Hepatocyte (in vitro differentiated cells): ENCODE results near the gene EPHA8.

ENCODE experiments used
- CTCF ChIP-seq: fragments of 200-600 bp; sonication (generic); IDR thresholded peaks from 2 replicates; pipeline ENCODE4 v1.5.1; 2016; ENCODE audit warnings: antibody characterized with exemption, mild to moderate bottlenecking; ENCODE audit not compliant: poor library complexity
- EZH2 ChIP-seq: fragments of 200-600 bp; sonication (generic); IDR thresholded peaks from 2 replicates; pipeline ENCODE4 v1.6.1; 2016; ENCODE audit warnings: antibody characterized with exemption, mild to moderate bottlenecking, borderline replicate concordance
- EZH2phosphoT487 ChIP-seq: fragments of 200-600 bp; sonication (generic); IDR thresholded peaks from one replicate; pipeline ENCODE4 v1.6.1; 2018; ENCODE audit warnings: antibody characterized with exemption, mild to moderate bottlenecking, low read depth, moderate library complexity; ENCODE audit not compliant: unreplicated experiment, severe bottlenecking

GRCh38 chr1:22526098-22526497, 37.2 kb upstream of the EPHA8 start:
- TF ChIP-seq CTCF (no peak), EZH2phosphoT487 (no peak), EZH2 (no peak)
